A549 (cell line): ENCODE measurements around the gene RCAN2.

Experiments used
- CHD2 ChIP-seq: fragments of 150-350 bp; IDR thresholded peaks from 2 replicates; pipeline ENCODE4 v1.6.1; 2014; ENCODE audit warnings: low read length; ENCODE audit not compliant: partially characterized antibody
- CTCF ChIP-seq: fragments of >200 bp; sonication (Bioruptor Twin); formaldehyde crosslinking; IDR thresholded peaks from 3 replicates; pipeline ENCODE4 v1.5.1; 2016
- JUN ChIP-seq, 2 experiments: fragments of >200 bp; sonication (Bioruptor Twin); formaldehyde crosslinking; IDR thresholded peaks; 2 replicates in 1 of 2; 3 replicates in 1 of 2; pipeline ENCODE4 v1.6.1; 2016 to 2017
- POLR2A ChIP-seq: IDR thresholded peaks from 2 replicates; pipeline ENCODE4 v1.6.1; 2012; ENCODE audit warnings: mild to moderate bottlenecking, low read length

DNA sequence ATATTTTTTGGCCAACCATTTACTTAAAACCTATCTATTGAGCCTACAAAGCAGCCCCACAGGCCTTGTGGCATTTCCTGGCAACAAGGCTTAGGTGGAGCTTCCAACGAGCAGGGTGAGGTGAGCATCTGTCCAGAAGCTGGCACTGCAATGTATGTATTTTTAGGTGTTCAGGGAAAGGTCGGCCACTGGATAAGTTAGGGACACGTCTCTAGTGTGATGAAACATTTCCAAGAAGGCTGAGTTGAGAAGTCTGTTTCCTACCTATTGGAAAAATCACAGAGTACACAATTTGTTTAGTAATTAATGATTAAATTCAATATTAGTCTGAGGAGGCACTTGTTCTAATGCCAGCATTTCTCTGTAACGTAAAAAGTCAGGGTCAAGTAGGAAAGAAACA lies 17.8 kb upstream of the RCAN2 start:
- TF ChIP-seq POLR2A (no peak), CHD2 (no peak), JUN (IDR thresholded peaks at IDR 0.05) (no peak), CTCF (no peak)
